ENCODE measurements around the gene ZDHHC19. TPM values are rescaled to one million over a fixed set of nuclear protein-coding genes. Genes with fewer than 3 reads are reported as not detected.

Gene ZDHHC19
- polyA plus RNA-seq, 1 donor from 2014 or later = 3.8 TPM

Small RNAs within 50 kb of the gene (small RNA-seq; reads per million reads assigned to genes)
- 0 to 1.2 (median 0) reads per million in 3 experiments for gene RF00019

Other genes starting within 250 kb of the ZDHHC19 start
- gene TFRC, start 129.3 kb downstream of the ZDHHC19 start, polyA plus RNA-seq = 71.3 and 82.7 TPM in 2 replicates
- gene SLC51A, start 5.1 kb upstream of the ZDHHC19 start, polyA plus RNA-seq = 1.3 TPM in 1 of 2 replicates, not detected in the other
- gene PCYT1A, start 76.3 kb upstream of the ZDHHC19 start, polyA plus RNA-seq = 21.7 and 24.6 TPM in 2 replicates
- 245 and 276 TPM in 2 replicates for gene DYNLT2B, start 106.8 kb upstream of the ZDHHC19 start, polyA plus RNA-seq
- gene TM4SF19, start 127.0 kb upstream of the ZDHHC19 start, polyA plus RNA-seq = not detected in 2 replicates
- 18.1 and 19.6 TPM in 2 replicates for gene UBXN7, start 221.0 kb upstream of the ZDHHC19 start, polyA plus RNA-seq